Esophagus muscularis mucosa (tissue), 4 donors: ENCODE measurements around the gene COG7. TPM values are rescaled to one million over a fixed set of nuclear protein-coding genes. Genes with fewer than 3 reads are reported as not detected.

ENCODE experiments used
- DNase-seq: peaks from one replicate; pipeline ENCODE4 v3.0.0-alpha.2; 2017; ENCODE audit errors: extremely low spot score
- H3K27ac ChIP-seq, 4 donors: fragments of 200-600 bp; sonication (generic); replicated peaks in 1 of 4; 1 replicate in 3 of 4; 2 replicates in 1 of 4; pipeline ENCODE4 v1.5.1; 2016 to 2019; ENCODE audit warnings: mild to moderate bottlenecking in 1 of 4
- H3K27me3 ChIP-seq, 4 donors: fragments of 200-600 bp; sonication (generic); one replicate each; pipeline versions ENCODE4 v1.5.1 to v1.6.0; 2016 to 2019
- H3K36me3 ChIP-seq, 4 donors: fragments of 200-600 bp; sonication (generic); one replicate each; pipeline ENCODE4 v1.5.1; 2016 to 2019
- H3K4me1 ChIP-seq, 4 donors: fragments of 200-600 bp; sonication (generic); one replicate each; pipeline ENCODE4 v1.5.1; 2016 to 2019
- H3K4me3 ChIP-seq, 4 donors: fragments of 200-600 bp; sonication (generic); 1 replicate in 2 of 4; 2 replicates in 2 of 4; pipeline ENCODE4 v1.5.1; 2016 to 2019; ENCODE audit warnings: mild to moderate bottlenecking in 4 of 4, moderate library complexity in 1 of 4
- H3K9me3 ChIP-seq, 4 donors: fragments of 200-600 bp; sonication (generic); 1 replicate in 3 of 4; 2 replicates in 1 of 4; pipeline ENCODE4 v1.5.1; 2016 to 2019
- EP300 ChIP-seq: sonication (generic); formaldehyde crosslinking; IDR thresholded peaks from one replicate; pipeline ENCODE4 v1.6.1; 2017; ENCODE audit warnings: antibody characterized with exemption
- POLR2A ChIP-seq: fragments of 450-650 bp; IDR thresholded peaks from one replicate; pipeline ENCODE4 v1.6.1; 2017; ENCODE audit warnings: antibody characterized with exemption, moderate library complexity, mild to moderate bottlenecking, low read depth
- POLR2AphosphoS5 ChIP-seq, 2 donors: sonication (generic); formaldehyde crosslinking; IDR thresholded peaks; one replicate each; pipeline ENCODE4 v1.6.1; 2017; ENCODE audit warnings: antibody characterized with exemption in 2 of 2
- WGBS: methylation state at CpG from one replicate; pipeline ENCODE4 v1.1.5; 2018; 5-methylcytosine and 5-hydroxymethylcytosine counted together
- intact Hi-C: fragments of 100-400 bp; cut with DNase I; formaldehyde crosslinking; loops from one replicate; pipeline ENCODE4 v1.15.1; 2023
- total RNA-seq, 4 donors: library from RNA; depleted of rRNA; stranded (reverse); fragments of >200 nt; gene quantifications; one replicate each; pipeline versions ENCODE4 v1.1.0 to v1.2.1, GENCODE V29; 2016
- TF ChIP-seq, protein P1 (sequence below), 3 experiments: fragments of 200-600 bp in 2 of 3; fragments of 450-650 bp in 1 of 3; sonication (generic) in 2 of 3; IDR thresholded peaks; one replicate each; pipeline ENCODE4 v1.5.1; 2017 to 2019; ENCODE audit warnings: antibody characterized with exemption in 3 of 3, mild to moderate bottlenecking in 2 of 3, moderate library complexity in 1 of 3

COG7 gene
- total RNA-seq, 4 donors from 2014 or later: 11.9 to 23.7 (median 15.1) TPM

DNA sequence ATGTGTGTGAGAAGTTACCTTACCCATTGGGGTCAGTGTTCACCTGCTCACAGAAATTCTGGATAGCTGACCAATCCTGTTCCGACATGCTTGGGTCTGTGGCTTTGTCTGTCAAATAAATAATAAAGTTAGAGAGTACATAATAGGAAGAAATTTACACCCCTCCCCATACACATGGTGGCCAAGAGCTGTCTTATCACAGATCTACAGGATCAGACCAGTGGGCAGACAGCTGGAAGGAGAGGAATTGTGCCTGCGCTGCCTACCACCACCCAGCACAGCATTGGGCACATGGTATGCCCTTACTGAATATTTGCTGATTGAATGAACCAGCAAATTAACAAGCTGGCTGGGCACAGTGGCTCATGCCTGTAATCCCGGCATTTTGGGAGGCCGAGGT is 42.7 kb upstream of the COG7 start:
- no peak for DNase-seq
- no peaks in the 10 kb centered on the region for H3K27me3 ChIP-seq
- H3K4me1 ChIP-seq: peaks cover 34 to 51% (median 42%) of the 10 kb centered on the region in 4 donors
- H3K4me3 ChIP-seq: no peak overlapping the region
- intact Hi-C loops: no loop called here
- WGBS: 94% methylated on average over 4 of the region's 4 CpGs
- TF ChIP-seq EP300: no peak
- no peak for TF ChIP-seq POLR2AphosphoS5 (IDR thresholded peaks at IDR 0.05)
- TF ChIP-seq, protein P1, sequence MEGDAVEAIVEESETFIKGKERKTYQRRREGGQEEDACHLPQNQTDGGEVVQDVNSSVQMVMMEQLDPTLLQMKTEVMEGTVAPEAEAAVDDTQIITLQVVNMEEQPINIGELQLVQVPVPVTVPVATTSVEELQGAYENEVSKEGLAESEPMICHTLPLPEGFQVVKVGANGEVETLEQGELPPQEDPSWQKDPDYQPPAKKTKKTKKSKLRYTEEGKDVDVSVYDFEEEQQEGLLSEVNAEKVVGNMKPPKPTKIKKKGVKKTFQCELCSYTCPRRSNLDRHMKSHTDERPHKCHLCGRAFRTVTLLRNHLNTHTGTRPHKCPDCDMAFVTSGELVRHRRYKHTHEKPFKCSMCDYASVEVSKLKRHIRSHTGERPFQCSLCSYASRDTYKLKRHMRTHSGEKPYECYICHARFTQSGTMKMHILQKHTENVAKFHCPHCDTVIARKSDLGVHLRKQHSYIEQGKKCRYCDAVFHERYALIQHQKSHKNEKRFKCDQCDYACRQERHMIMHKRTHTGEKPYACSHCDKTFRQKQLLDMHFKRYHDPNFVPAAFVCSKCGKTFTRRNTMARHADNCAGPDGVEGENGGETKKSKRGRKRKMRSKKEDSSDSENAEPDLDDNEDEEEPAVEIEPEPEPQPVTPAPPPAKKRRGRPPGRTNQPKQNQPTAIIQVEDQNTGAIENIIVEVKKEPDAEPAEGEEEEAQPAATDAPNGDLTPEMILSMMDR (IDR thresholded peaks at IDR 0.05): no peak
- no peak for TF ChIP-seq POLR2A
- H3K27ac ChIP-seq: no peak overlapping the region
- peaks cover 29 to 61% (median 51%) of the 10 kb centered on the region in 4 donors for H3K36me3 ChIP-seq
- H3K9me3 ChIP-seq: no peaks in the 10 kb centered on the region

DNA sequence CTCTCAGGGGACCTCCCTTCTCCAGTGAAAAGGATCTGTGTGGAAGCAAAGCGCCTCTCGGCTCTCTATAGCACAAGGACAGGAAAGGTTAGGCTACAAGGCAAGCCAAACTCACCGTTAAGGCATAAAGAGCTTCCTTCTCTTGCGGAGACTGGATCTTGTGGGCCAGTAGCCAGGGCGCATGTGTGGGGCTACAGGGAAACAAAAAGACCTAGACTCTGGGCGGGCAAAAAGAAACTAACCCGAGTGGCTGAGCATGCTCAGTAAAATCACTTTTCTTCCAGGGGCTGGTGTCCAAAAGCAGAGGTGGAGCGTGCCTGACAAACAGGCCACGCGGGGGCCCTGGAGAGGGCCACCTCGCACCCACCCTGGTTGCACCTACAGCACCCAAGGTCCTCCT is 41.2 kb upstream of the COG7 start:
- no peak overlapping the region for H3K4me3 ChIP-seq
- TF ChIP-seq EP300 (no peak), POLR2A (no peak), POLR2AphosphoS5 (IDR thresholded peaks at IDR 0.05) (no peak)
- TF ChIP-seq, protein P1 (IDR thresholded peaks at IDR 0.05): no peak
- peaks cover 30 to 38% (median 36%) of the 10 kb centered on the region in 4 donors for H3K4me1 ChIP-seq
- intact Hi-C loops: no loop called here
- peaks cover 41 to 76% (median 63%) of the 10 kb centered on the region in 4 donors for H3K36me3 ChIP-seq
- WGBS: 89% methylated on average over 11 of the region's 11 CpGs
- no peak overlapping the region for H3K27ac ChIP-seq
- H3K9me3 ChIP-seq: no peaks in the 10 kb centered on the region
- H3K27me3 ChIP-seq: no peaks in the 10 kb centered on the region
- no peak for DNase-seq

DNA sequence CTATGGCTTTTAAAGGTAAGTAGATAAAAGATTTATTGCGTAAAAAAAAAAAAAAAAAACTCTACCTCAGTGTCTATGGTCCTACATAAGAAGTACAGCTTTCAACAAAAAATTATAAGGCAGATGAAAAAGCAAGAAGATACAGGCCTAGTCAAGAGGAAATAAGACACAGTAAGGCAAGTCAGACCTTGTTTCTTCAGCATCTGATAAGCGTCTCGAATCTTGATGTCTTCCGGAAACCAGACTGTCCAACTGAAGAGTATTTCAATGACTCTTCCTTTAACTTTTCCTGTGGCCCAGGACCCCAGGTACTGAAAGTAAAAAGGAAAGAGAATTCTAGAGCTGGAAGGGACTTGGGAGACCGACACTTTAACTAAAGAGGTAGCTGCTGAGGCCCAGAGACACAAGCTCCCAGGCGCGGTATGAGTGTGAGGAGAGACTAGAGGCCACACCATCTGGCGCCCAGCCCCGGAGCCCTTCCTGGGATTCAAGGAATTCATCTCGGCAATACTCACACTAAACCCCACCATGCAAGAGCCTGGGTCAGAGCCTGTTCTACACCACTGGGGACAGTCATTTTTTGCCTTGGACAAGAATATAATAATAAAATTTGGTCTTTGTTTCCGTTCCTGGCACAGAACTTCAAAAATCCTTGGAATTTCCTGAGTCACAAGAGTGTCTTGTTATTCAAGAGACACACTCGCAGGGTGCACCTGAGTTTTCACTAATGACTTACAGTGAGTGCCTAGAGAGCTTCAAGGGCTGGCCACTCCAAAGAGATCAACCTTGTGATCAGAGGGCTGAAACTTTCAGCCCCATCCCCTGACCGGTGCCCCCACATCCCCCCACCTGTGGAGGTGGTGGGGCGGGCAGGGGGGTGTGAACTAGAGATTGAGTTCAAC is 38.8 kb upstream of the COG7 start:
- H3K27ac ChIP-seq: no peak overlapping the region
- WGBS: 83% methylated on average over 13 of the region's 14 CpGs
- no peaks in the 10 kb centered on the region for H3K9me3 ChIP-seq
- DNase-seq: no peak
- no peak overlapping the region for H3K4me3 ChIP-seq
- peaks cover 66 to 100% (median 87%) of the 10 kb centered on the region in 4 donors for H3K36me3 ChIP-seq
- H3K27me3 ChIP-seq: no peaks in the 10 kb centered on the region
- peaks cover 9 to 17% (median 13%) of the 10 kb centered on the region in 4 donors for H3K4me1 ChIP-seq
- TF ChIP-seq POLR2A (no peak), POLR2AphosphoS5 (IDR thresholded peaks at IDR 0.05) (no peak), EP300 (no peak)
- TF ChIP-seq, protein P1 (IDR thresholded peaks at IDR 0.05): no peak
- intact Hi-C loops: no loop called here

DNA sequence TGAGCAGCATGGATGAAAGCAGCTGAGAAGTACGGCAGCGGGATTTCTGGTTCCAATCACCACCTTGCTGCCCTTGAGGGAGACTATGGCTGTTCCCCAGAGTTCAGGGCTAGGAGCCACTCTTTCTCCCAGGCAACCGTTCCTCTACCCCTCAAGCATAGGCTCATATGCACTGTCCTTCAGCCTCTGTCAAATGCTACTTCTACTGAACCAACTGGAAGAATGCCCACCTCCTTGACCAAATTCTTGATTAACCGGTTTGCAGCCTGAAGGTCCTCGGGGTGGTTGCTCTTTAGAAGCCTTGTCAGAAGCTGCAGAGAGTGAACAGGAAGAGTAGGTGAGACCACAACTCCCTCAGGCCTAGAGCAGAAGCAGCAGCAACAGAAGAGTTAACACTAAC is 33.5 kb upstream of the COG7 start:
- Histone ChIP-seq H3K9me3 (no peaks in the 10 kb centered on the region), H3K36me3 (peaks cover 81 to 100% (median 97%) of the 10 kb centered on the region in 4 donors), H3K27me3 (no peaks in the 10 kb centered on the region), H3K27ac (no peak overlapping the region), H3K4me1 (peaks cover 0 to under 1% (median 0%) of the 10 kb centered on the region in 4 donors), H3K4me3 (no peak overlapping the region)
- intact Hi-C loops: no loop called here
- WGBS: 98% methylated on average over 5 of the region's 5 CpGs
- no peak for DNase-seq
- no peak for TF ChIP-seq POLR2AphosphoS5 (IDR thresholded peaks at IDR 0.05)
- TF ChIP-seq, protein P1 (IDR thresholded peaks at IDR 0.05): no peak
- no peak for TF ChIP-seq EP300
- TF ChIP-seq POLR2A: no peak
